Endothelial cell of umbilical vein (primary cell): Measurements from ENCODE around the gene SLC39A9. TPM values are rescaled to one million over a fixed set of nuclear protein-coding genes. Genes with fewer than 3 reads are reported as not detected.

Source experiments
- BruUV-seq: library from RNA; stranded (reverse); fragments of 400-500 nt; replicated peaks from 2 replicates; lab custom pipeline; 2021; lab: Mats Ljungman, UMichigan
- CTCF ChIA-PET: fragments of 300-600, 350-600 bp; sonication (Branson Sonifier 250); formaldehyde crosslinking; loops from one replicate; lab custom pipeline; 2021; ENCODE audit warnings: antibody characterized with exemption, inconsistent platforms; lab: Charles Lee
- POLR2A ChIA-PET: fragments of 300-600, 350-600 bp; sonication (Branson Sonifier 250); formaldehyde crosslinking; loops from one replicate; lab custom pipeline; 2021; ENCODE audit warnings: antibody characterized with exemption, inconsistent platforms; lab: Charles Lee
- DNase-seq: peaks from one replicate; pipeline ENCODE4 v3.0.0-alpha.2; 2011; ENCODE audit warnings: low read depth, low spot score
- FAIRE-seq: peaks from 2 replicates; lab custom pipeline; 2011; peaks lifted over from hg19 to GRCh38; lab: Jason Lieb, UNC
- H2AFZ ChIP-seq: 2 replicates; pipeline ENCODE4 v1.6.0; 2012; ENCODE audit warnings: low read depth, low read length, control low read depth, inconsistent platforms
- H3K27ac ChIP-seq: 2 replicates; pipeline ENCODE4 v1.5.1; 2011; ENCODE audit warnings: low read depth, mild to moderate bottlenecking, control low read depth, low read length, moderate library complexity; ENCODE audit not compliant: insufficient read depth
- H3K27me3 ChIP-seq, 2 experiments: 2 replicates each; pipeline versions ENCODE4 v1.6.0 to v1.6.1; 2011; ENCODE audit warnings: low read length in 2 of 2, mixed read lengths in 1 of 2; ENCODE audit not compliant: control insufficient read depth in 2 of 2, insufficient read depth in 2 of 2
- H3K36me3 ChIP-seq, 2 experiments: 2 replicates in 1 of 2; 3 replicates in 1 of 2; pipeline ENCODE4 v1.5.1; 2011; ENCODE audit warnings: low read length in 2 of 2, mild to moderate bottlenecking in 1 of 2, moderate library complexity in 1 of 2; ENCODE audit not compliant: control insufficient read depth in 2 of 2, insufficient read depth in 2 of 2; ENCODE audit errors: extremely low read depth in 1 of 2
- H3K4me1 ChIP-seq: 3 replicates; pipeline ENCODE4 v1.5.1; 2011; ENCODE audit warnings: mild to moderate bottlenecking, low read length; ENCODE audit not compliant: control insufficient read depth, insufficient read depth; ENCODE audit errors: extremely low read depth
- H3K4me2 ChIP-seq: 2 replicates; pipeline ENCODE4 v1.6.1; 2011; ENCODE audit warnings: low read length, control low read depth, mixed read lengths; ENCODE audit not compliant: insufficient read depth
- H3K4me3 ChIP-seq, 3 experiments: fragments of 200-600 bp in 1 of 3; sonication (generic), shearing (Covaris generic) in 1 of 3; replicated peaks in 1 of 3; 2 replicates each; pipeline ENCODE4 v1.5.1; 2011 to 2016; ENCODE audit warnings: control low read depth in 3 of 3, low read length in 3 of 3, mild to moderate bottlenecking in 2 of 3, inconsistent platforms in 1 of 3, low read depth in 1 of 3, moderate library complexity in 1 of 3; ENCODE audit not compliant: insufficient read depth in 1 of 3
- H3K79me2 ChIP-seq: 2 replicates; pipeline ENCODE4 v1.6.0; 2012; ENCODE audit warnings: low read length, inconsistent platforms; ENCODE audit not compliant: control insufficient read depth, insufficient read depth
- H3K9ac ChIP-seq: replicated peaks from 2 replicates; pipeline ENCODE3; 2011; ENCODE audit warnings: low read length, control low read depth; ENCODE audit not compliant: insufficient read depth; ENCODE audit errors: extremely low read depth
- H3K9me1 ChIP-seq: replicated peaks from 3 replicates; pipeline ENCODE4 v1.6.0; 2011; ENCODE audit warnings: mild to moderate bottlenecking, low read length; ENCODE audit not compliant: control insufficient read depth, insufficient read depth; ENCODE audit errors: extremely low read depth
- H3K9me3 ChIP-seq: replicated peaks from 2 replicates; pipeline ENCODE4 v1.5.1; 2012; ENCODE audit warnings: low read length, inconsistent platforms; ENCODE audit not compliant: control insufficient read depth, insufficient read depth
- H4K20me1 ChIP-seq: replicated peaks from 2 replicates; pipeline ENCODE3; 2011; ENCODE audit warnings: mild to moderate bottlenecking, low read length; ENCODE audit not compliant: control insufficient read depth, insufficient read depth; ENCODE audit errors: extremely low read depth
- CTCF ChIP-seq, 2 donors: IDR thresholded peaks; 1 replicate in 1 of 2; 2 replicates in 1 of 2; pipeline ENCODE4 v1.5.1; 2011; ENCODE audit warnings: low read length in 2 of 2, mild to moderate bottlenecking in 2 of 2, moderate library complexity in 2 of 2, control low read depth in 1 of 2, inconsistent platforms in 1 of 2, low read depth in 1 of 2; ENCODE audit not compliant: insufficient read depth in 1 of 2; ENCODE audit errors: extremely low read depth in 1 of 2
- EZH2 ChIP-seq: IDR thresholded peaks from 2 replicates; pipeline ENCODE4 v1.6.1; 2012; ENCODE audit warnings: borderline replicate concordance, low read depth, mild to moderate bottlenecking, moderate library complexity, low read length, inconsistent platforms; ENCODE audit not compliant: severe bottlenecking
- FOS ChIP-seq: IDR thresholded peaks from 2 replicates; pipeline ENCODE4 v1.6.1; 2011; ENCODE audit warnings: mild to moderate bottlenecking, low read length, moderate library complexity, borderline replicate concordance; ENCODE audit not compliant: insufficient read depth
- GATA2 ChIP-seq: IDR thresholded peaks from 2 replicates; pipeline ENCODE4 v1.7.0; 2011; ENCODE audit warnings: low read depth, mild to moderate bottlenecking, moderate library complexity, mixed read lengths, low read length; ENCODE audit not compliant: insufficient read length, insufficient read depth
- JUN ChIP-seq: IDR thresholded peaks from 2 replicates; pipeline ENCODE4 v1.6.1; 2011; ENCODE audit warnings: borderline replicate concordance, low read depth; ENCODE audit not compliant: insufficient read length, insufficient read depth
- MAX ChIP-seq: IDR thresholded peaks from 2 replicates; pipeline ENCODE4 v1.6.1; 2011; ENCODE audit not compliant: insufficient read depth, insufficient read length
- MYC ChIP-seq: IDR thresholded peaks from one replicate; pipeline ENCODE4 v1.6.1; 2011; ENCODE audit warnings: mild to moderate bottlenecking, low read depth, low read length
- POLR2A ChIP-seq: IDR thresholded peaks from 2 replicates; pipeline ENCODE4 v1.6.1; 2012; ENCODE audit warnings: low read depth, mild to moderate bottlenecking, control low read depth, low read length
- POLR2AphosphoS5 ChIP-seq: IDR thresholded peaks from 2 replicates; pipeline ENCODE4 v1.6.1; 2012; ENCODE audit warnings: low read depth, mild to moderate bottlenecking, control low read depth, low read length, moderate library complexity; ENCODE audit not compliant: insufficient read depth
- dilution Hi-C: fragments of 300-500 bp; cut with MboI; formaldehyde crosslinking; loops from one replicate; pipeline ENCODE4 v1.15.0; 2019; ENCODE audit warnings: low sequenced_read_pairs; ENCODE audit not compliant: extremely low pct_ligation_motif_present
- intact Hi-C: fragments of 100-400 bp; cut with micrococcal nuclease; formaldehyde crosslinking; loops from one replicate; pipeline ENCODE4 v1.10.0; 2022
- polyA plus RNA-seq, 4 experiments: library from polyadenylated mRNA; depleted of rRNA in 3 of 4; stranded (reverse) in 3 of 4; unstranded in 1 of 4; fragments of >200 nt; gene quantifications; 2 replicates each; pipeline versions ENCODE4 v1.2.1 to v1.2.3, GENCODE V29; 2011 to 2012; ENCODE audit warnings: missing spikeins in 1 of 4
- total RNA-seq: library from RNA; stranded (reverse); gene quantifications from 2 replicates; pipeline ENCODE4 v1.2.3, GENCODE V29; 2021

SLC39A9 gene
- total and polyA plus RNA-seq, 2 donors (not counting 3 experiments of a cell fraction or from before 2014, with no cell fraction given) = 39.8 to 55.2 TPM

- Histone ChIP-seq H3K9ac (no peak overlapping the region), H3K27me3 (peaks cover 0 to 2% of the 10 kb centered on the region in 2 experiments), H3K4me2 (no peak overlapping the region), H3K27ac (no peak overlapping the region), H3K9me3 (no peaks in the 10 kb centered on the region), H3K9me1 (no peaks in the 10 kb centered on the region), H3K4me3 (no peak overlapping the region), H2AFZ (no peak overlapping the region), H3K79me2 (no peaks in the 10 kb centered on the region), H3K4me1 (no peaks in the 10 kb centered on the region), H3K36me3 (no peaks in the 10 kb centered on the region), H4K20me1 (no peaks in the 10 kb centered on the region)
- ChIA-PET POLR2A (interaction anchor here (1.1 kb wide), 1 partner anchor 19 kb away, joined by 3 read pairs; no protein-coding TSS in a partner anchor), CTCF (interaction anchor here (1.0 kb wide), 2 partner anchors 120 to 121 kb away, joined by 3 read pairs; no protein-coding TSS in a partner anchor)
- intact Hi-C loops (no loop called here), dilution Hi-C loops (no loop called here)
- DNase-seq (no peak), FAIRE-seq (no peak)
- BruUV-seq = no TSS peak
- TF ChIP-seq POLR2A (no peak), MYC (no peak), MAX (no peak), POLR2AphosphoS5 (no peak), CTCF (IDR thresholded peaks at IDR 0.05; ENCODE audit: extremely low read depth in 1 of 2, insufficient read depth in 1 of 2, low read depth in 1 of 2, low read length in 2 of 2) (peak in 1 of 2 donors; percentile 17)
These were observed 35.4 kb upstream of the SLC39A9 start for GRCh38 chr14:69363055-69363454.

- H2AFZ ChIP-seq = no peak overlapping the region
- no peak overlapping the region for H3K9ac ChIP-seq
- no peaks in the 10 kb centered on the region for H3K9me3 ChIP-seq
- CTCF ChIA-PET = interaction anchor here (1.0 kb wide), 1 partner anchor 121 kb away, joined by 3 read pairs; no protein-coding TSS in a partner anchor
- H3K4me3 ChIP-seq = no peak overlapping the region
- no peak overlapping the region for H3K4me2 ChIP-seq
- H3K79me2 ChIP-seq = no peaks in the 10 kb centered on the region
- no peaks in the 10 kb centered on the region for H3K4me1 ChIP-seq
- TF ChIP-seq FOS (no peak), GATA2 (no peak), MYC (no peak), POLR2AphosphoS5 (no peak), EZH2 (no peak), MAX (no peak), CTCF (IDR thresholded peaks at IDR 0.05; ENCODE audit: extremely low read depth in 1 of 2, insufficient read depth in 1 of 2, low read depth in 1 of 2, low read length in 2 of 2) (no peak), POLR2A (no peak), JUN (no peak)
- no TSS peak for BruUV-seq
- FAIRE-seq (no peak), DNase-seq (no peak)
- intact Hi-C loops = no loop called here
- peaks cover 0 to 2% of the 10 kb centered on the region in 2 experiments for H3K27me3 ChIP-seq
- H3K9me1 ChIP-seq = no peaks in the 10 kb centered on the region
- dilution Hi-C loops = no loop called here
- H3K36me3 ChIP-seq = no peaks in the 10 kb centered on the region
- H3K27ac ChIP-seq = no peak overlapping the region
- no peaks in the 10 kb centered on the region for H4K20me1 ChIP-seq
- POLR2A ChIA-PET = no interaction called here
These were observed 34.5 kb upstream of the SLC39A9 start for GRCh38 chr14:69363964-69364363.
